Right lobe of liver (tissue), 6 donors: ENCODE data around the gene INPPL1. TPM values are rescaled to one million over a fixed set of nuclear protein-coding genes. Genes with fewer than 3 reads are reported as not detected.

Source experiments
- ATAC-seq, 4 donors: fragments of 200-7000 bp; cut with Tn5 transposase; one replicate each; pipeline ENCODE4 v1.9.1; 2020; ENCODE audit warnings: mild to moderate bottlenecking in 4 of 4, moderate library complexity in 4 of 4
- DNase-seq, 3 donors: peaks; one replicate each; pipeline ENCODE4 v3.0.0-alpha.2; 2020
- H3K27ac ChIP-seq, 3 donors: fragments of 200-600 bp; one replicate each; pipeline ENCODE4 v1.8.0; 2022
- H3K27me3 ChIP-seq, 2 donors: fragments of 200-600 bp; one replicate each; pipeline ENCODE4 v1.8.0; 2022
- H3K36me3 ChIP-seq, 4 donors: fragments of 200-600 bp; sonication (generic) in 1 of 4; one replicate each; pipeline versions ENCODE4 v1.5.1 to v1.8.0; 2017 to 2022; ENCODE audit warnings: control low read depth in 1 of 4
- H3K4me1 ChIP-seq, 4 donors: fragments of 200-600 bp; sonication (generic) in 1 of 4; one replicate each; pipeline versions ENCODE4 v1.5.1 to v1.8.0; 2017 to 2022; ENCODE audit warnings: control low read depth in 1 of 4
- H3K4me3 ChIP-seq, 3 donors: fragments of 200-600 bp; one replicate each; pipeline ENCODE4 v1.8.0; 2022
- H3K9me3 ChIP-seq, 4 donors: fragments of 200-600 bp; sonication (generic) in 1 of 4; one replicate each; pipeline versions ENCODE4 v1.5.1 to v1.8.0; 2017 to 2022; ENCODE audit warnings: control low read depth in 1 of 4
- POLR2A ChIP-seq: fragments of 450-650 bp; IDR thresholded peaks from one replicate; pipeline ENCODE4 v1.6.1; 2017; ENCODE audit warnings: antibody characterized with exemption, mild to moderate bottlenecking
- WGBS: methylation state at CpG from one replicate; pipeline ENCODE4 v1.1.6; 2018; ENCODE audit warnings: low coverage, low lambda C conversion rate; ENCODE audit not compliant: insufficient coverage; ENCODE audit errors: missing lambda C conversion rate; 5-methylcytosine and 5-hydroxymethylcytosine counted together
- intact Hi-C, 2 donors: fragments of 100-400 bp; cut with DNase I; formaldehyde crosslinking; loops; one replicate each; pipeline versions ENCODE4 v1.11.2 to v1.14.1; 2022
- total RNA-seq, 6 experiments: library from RNA; depleted of rRNA in 2 of 6; stranded (reverse); fragments of >200 nt in 2 of 6; fragmentation: NEBNext Ultra II Directional in 3 of 6; extraction: Animal tissue kit (Norgen Biotek cat#: 25700) in 3 of 6; gene quantifications; one replicate each; pipeline versions ENCODE4 v1.1.0 to v1.2.4, GENCODE V29; 2016 to 2023
- TF ChIP-seq, protein P1 (sequence below), 4 donors: fragments of 200-600 bp in 3 of 4; fragments of 450-650 bp in 1 of 4; IDR thresholded peaks; one replicate each; pipeline versions ENCODE4 v1.5.1 to v1.8.0; 2016 to 2022; ENCODE audit warnings: antibody characterized with exemption in 4 of 4, mild to moderate bottlenecking in 2 of 4
- donor health status: DM: no; HTN: yes; CAD: no.
- donor health status: DM: no; HTN: no; CAD: no.
- donor health status: DM: no; HTN: no; CAD: no.
- donor health status: DM: no; HTN: yes; CAD: no.
- donor health status: DM: no; HTN: yes; CAD: no.

INPPL1 gene
- total RNA-seq, 6 experiments from 2014 or later, result 23.2 to 46.5 (median 37.4) TPM

DNA sequence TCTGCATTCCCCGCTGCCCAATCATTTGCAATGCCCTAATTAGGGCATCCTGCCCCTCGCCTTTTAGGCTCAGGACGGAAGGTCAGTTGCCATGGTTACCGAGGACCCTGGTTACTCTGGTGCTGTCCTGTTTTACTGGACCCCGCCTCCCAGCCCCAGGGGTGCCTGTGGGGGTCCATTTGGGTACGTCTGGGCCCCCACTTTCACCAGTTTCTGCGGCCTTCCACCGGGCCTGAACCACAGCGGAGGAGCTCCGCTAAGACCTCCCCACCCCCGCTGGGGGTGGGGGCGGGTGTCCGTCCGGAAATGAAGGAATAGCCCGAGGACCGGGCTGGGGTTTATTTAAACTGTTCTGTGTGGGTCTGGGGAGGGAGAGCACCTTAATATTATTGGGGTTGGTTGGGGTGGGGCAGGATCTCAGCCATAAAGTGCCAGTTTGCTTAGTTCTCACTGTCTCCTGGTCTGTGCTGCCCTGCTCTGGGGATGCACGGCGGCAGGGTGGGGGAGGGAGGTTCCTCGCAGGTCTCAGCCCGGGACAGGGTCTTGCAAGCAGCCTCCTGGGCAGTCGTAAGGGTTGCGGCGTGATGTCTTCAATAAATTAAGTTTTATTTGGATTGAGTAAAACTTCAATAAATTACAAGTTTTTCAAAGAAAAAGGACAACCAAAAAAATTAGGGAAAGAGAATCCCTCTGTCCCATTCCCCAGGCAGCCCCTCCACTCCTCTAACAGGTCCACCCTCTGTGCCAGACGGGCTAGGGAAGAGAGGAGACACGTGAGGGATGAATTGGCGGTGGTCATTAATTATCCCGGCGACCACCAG, 14.1 kb downstream of the INPPL1 start:
- Histone ChIP-seq H3K36me3 (peaks cover 4 to 27% (median 10%) of the 10 kb centered on the region in 4 donors), H3K4me1 (peaks cover 0 to 13% (median 3%) of the 10 kb centered on the region in 4 donors), H3K9me3 (no peaks in the 10 kb centered on the region), H3K27ac (no peak overlapping the region), H3K27me3 (no peaks in the 10 kb centered on the region), H3K4me3 (no peak overlapping the region)
- DNase-seq, result peak in 1 of 3 donors; percentile 42
- 67% methylated on average over 17 of the region's 28 CpGs for WGBS
- intact Hi-C loops, result no loop called here
- TF ChIP-seq, protein P1, sequence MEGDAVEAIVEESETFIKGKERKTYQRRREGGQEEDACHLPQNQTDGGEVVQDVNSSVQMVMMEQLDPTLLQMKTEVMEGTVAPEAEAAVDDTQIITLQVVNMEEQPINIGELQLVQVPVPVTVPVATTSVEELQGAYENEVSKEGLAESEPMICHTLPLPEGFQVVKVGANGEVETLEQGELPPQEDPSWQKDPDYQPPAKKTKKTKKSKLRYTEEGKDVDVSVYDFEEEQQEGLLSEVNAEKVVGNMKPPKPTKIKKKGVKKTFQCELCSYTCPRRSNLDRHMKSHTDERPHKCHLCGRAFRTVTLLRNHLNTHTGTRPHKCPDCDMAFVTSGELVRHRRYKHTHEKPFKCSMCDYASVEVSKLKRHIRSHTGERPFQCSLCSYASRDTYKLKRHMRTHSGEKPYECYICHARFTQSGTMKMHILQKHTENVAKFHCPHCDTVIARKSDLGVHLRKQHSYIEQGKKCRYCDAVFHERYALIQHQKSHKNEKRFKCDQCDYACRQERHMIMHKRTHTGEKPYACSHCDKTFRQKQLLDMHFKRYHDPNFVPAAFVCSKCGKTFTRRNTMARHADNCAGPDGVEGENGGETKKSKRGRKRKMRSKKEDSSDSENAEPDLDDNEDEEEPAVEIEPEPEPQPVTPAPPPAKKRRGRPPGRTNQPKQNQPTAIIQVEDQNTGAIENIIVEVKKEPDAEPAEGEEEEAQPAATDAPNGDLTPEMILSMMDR (IDR thresholded peaks at IDR 0.05), result no peak
- TF ChIP-seq POLR2A, result no peak
- no peak for ATAC-seq

- Histone ChIP-seq H3K27ac (no peak overlapping the region), H3K27me3 (peaks cover 0 to 4% of the 10 kb centered on the region in 2 donors)
These were observed 14.8 kb downstream of the INPPL1 start for GRCh38 chr11:72239313-72239848.

DNA sequence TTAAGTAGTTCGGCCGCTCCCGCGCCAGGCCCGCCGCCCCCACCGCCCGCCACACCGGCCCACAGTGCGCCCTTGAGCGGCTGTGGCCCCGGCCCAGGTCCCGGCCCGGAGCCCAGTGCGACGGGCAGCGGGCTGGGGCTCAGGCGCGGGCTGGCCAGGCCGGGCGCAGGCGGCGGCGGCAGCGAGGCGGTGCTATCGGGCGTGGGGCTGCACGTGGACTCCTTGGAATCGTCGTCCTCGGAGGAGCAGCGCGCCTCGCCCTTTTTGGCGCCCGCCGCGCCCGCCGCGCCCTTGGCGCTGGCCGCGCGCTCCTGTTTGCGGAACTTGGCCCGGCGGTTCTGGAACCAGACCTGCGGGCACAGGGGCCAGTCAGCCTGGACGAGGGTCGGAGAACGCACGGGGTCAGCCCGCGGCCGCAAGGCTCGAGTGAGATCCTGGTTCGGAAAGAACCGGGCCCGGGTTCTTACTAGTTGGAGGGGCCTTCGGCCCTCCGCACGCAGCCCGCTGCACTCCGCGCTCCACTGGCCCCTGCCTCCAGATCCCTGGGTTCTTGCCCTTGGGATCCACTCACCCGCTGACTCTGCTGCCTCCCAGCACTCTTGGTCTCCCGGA, 15.4 kb downstream of the INPPL1 start:
- Histone ChIP-seq H3K4me3 (peak overlapping the region in 2 of 3 donors; percentile 12 to 32), H3K9me3 (no peaks in the 10 kb centered on the region), H3K4me1 (peaks cover 0 to 13% (median 3%) of the 10 kb centered on the region in 4 donors), H3K27me3 (peaks cover 0 to 4% of the 10 kb centered on the region in 2 donors), H3K36me3 (peaks cover 3 to 20% (median 8%) of the 10 kb centered on the region in 4 donors), H3K27ac (no peak overlapping the region)
- intact Hi-C loops, result no loop called here
- TF ChIP-seq, protein P1 (IDR thresholded peaks at IDR 0.05), result no peak
- no peak for TF ChIP-seq POLR2A
- ATAC-seq, result peak; percentile 26 to 55 (median 40)
- 0% methylated on average over 2 of the region's 69 CpGs for WGBS
- peak in 2 of 3 donors; percentile 47 to 62 for DNase-seq

More at GRCh38 chr11:72239313-72239848, 14.8 kb downstream of the INPPL1 start:
- Histone ChIP-seq H3K36me3 (peaks cover 4 to 22% (median 9%) of the 10 kb centered on the region in 4 donors), H3K4me1 (peaks cover 0 to 13% (median 3%) of the 10 kb centered on the region in 4 donors), H3K9me3 (no peaks in the 10 kb centered on the region), H3K4me3 (peak overlapping the region in 2 of 3 donors; percentile 12 to 32)
- intact Hi-C loops, result no loop called here
- 9% methylated on average over 5 of the region's 25 CpGs for WGBS
- ATAC-seq (peak; percentile 35 to 51 (median 42)), DNase-seq (peak; percentile 45 to 59 (median 56))
- TF ChIP-seq POLR2A, result no peak
- TF ChIP-seq, protein P1 (IDR thresholded peaks at IDR 0.05), result no peak

DNA sequence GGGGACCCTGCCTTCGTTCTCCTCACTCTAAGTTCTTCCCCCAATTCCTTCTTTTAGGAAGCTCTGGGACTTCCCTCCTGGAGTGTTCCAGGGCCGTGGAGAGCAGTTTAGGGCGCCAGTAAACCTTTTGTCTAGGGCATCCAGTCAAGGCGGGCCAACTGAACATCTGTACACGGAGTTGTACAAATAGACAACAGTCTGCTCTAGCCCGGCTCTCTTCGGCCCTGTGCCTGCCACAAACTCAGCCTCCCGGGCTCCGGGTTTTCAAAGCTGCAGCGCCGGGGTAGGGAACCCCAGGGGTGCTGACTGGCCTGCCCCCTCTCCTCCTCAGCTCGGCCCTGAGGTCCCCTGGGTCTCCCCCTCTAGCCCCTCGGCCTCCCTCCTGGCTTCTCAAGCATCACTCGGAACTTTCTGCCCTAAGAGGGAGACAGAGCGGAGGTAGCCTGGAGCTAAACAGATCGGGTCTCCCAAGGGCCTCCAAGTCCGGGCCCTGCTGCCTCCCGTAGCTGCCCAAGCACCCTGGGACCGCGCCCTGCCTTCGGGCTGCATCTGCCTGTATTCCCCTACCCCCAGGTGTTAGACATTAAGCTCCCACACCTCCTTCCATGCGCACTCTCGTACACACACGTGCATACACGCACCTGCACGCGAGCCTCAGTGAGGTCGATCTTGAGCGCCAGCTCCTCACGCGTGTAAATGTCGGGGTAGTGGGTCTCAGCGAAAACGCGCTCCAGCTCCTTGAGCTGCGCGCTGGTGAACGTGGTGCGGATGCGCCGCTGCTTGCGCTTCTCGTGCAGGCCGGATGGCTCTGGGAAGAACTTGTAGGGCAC, 16.1 kb downstream of the INPPL1 start:
- WGBS, result 5% methylated on average over 13 of the region's 44 CpGs
- DNase-seq, result peak in 1 of 3 donors; percentile 49
- no peak overlapping the region for H3K27ac ChIP-seq
- peak in 3 of 4 donors; percentile 6 to 29 (median 7) for ATAC-seq
- peaks cover 0 to 4% of the 10 kb centered on the region in 2 donors for H3K27me3 ChIP-seq
- H3K36me3 ChIP-seq, result peaks cover 3 to 13% (median 5%) of the 10 kb centered on the region in 4 donors
- H3K4me1 ChIP-seq, result peaks cover 0 to 13% (median 3%) of the 10 kb centered on the region in 4 donors
- TF ChIP-seq POLR2A, result no peak
- TF ChIP-seq, protein P1 (IDR thresholded peaks at IDR 0.05), result no peak
- intact Hi-C loops, result no loop called here
- H3K4me3 ChIP-seq, result peak overlapping the region in 1 of 3 donors; percentile 32
- no peaks in the 10 kb centered on the region for H3K9me3 ChIP-seq
